GM10847 (cell line): ENCODE results near the gene ARHGAP10.

Experiments used
- POLR2A ChIP-seq: IDR thresholded peaks from 2 replicates; pipeline ENCODE4 v1.6.1; 2011; ENCODE audit not compliant: insufficient read length; ENCODE audit errors: extremely low read depth

ARHGAP10 gene

GRCh38 chr4:147717878-147718277 lies 14.0 kb upstream of the ARHGAP10 start:
- TF ChIP-seq POLR2A, result no peak

GRCh38 chr4:147723326-147723725 lies 8.6 kb upstream of the ARHGAP10 start:
- no peak for TF ChIP-seq POLR2A

- no peak for TF ChIP-seq POLR2A
These were observed 7.3 kb upstream of the ARHGAP10 start for GRCh38 chr4:147724468-147725201.

GRCh38 chr4:147725673-147726072 lies 6.2 kb upstream of the ARHGAP10 start:
- no peak for TF ChIP-seq POLR2A

GRCh38 chr4:147727476-147728028 lies 4.3 kb upstream of the ARHGAP10 start:
- no peak for TF ChIP-seq POLR2A

GRCh38 chr4:147730333-147730732 lies 1.6 kb upstream of the ARHGAP10 start:
- TF ChIP-seq POLR2A, result no peak

- TF ChIP-seq POLR2A, result no peak
These were observed 789 bp downstream of the ARHGAP10 start for GRCh38 chr4:147732518-147733235.

GRCh38 chr4:147733716-147734344 lies 1.9 kb downstream of the ARHGAP10 start:
- TF ChIP-seq POLR2A, result no peak

GRCh38 chr4:147734496-147734895 lies 2.6 kb downstream of the ARHGAP10 start:
- TF ChIP-seq POLR2A, result no peak

GRCh38 chr4:147735413-147736301 lies 3.8 kb downstream of the ARHGAP10 start:
- TF ChIP-seq POLR2A, result no peak

GRCh38 chr4:147736458-147736857 lies 4.6 kb downstream of the ARHGAP10 start:
- TF ChIP-seq POLR2A, result no peak

GRCh38 chr4:147737623-147738022 lies 5.7 kb downstream of the ARHGAP10 start:
- no peak for TF ChIP-seq POLR2A

- no peak for TF ChIP-seq POLR2A
These were observed 7.4 kb downstream of the ARHGAP10 start for GRCh38 chr4:147739239-147739823.

- TF ChIP-seq POLR2A, result no peak
These were observed 8.3 kb downstream of the ARHGAP10 start for GRCh38 chr4:147740176-147740575.
